IMR-90 (cell line): ENCODE data around the gene PPM1M. TPM values are rescaled to one million over a fixed set of nuclear protein-coding genes. Genes with fewer than 3 reads are reported as not detected.

Experiments
- ATAC-seq: fragments of 200-7000 bp; cut with Tn5 transposase; 2 replicates; pipeline ENCODE4 v1.9.1; 2020; ENCODE audit warnings: low read depth, mild to moderate bottlenecking, moderate library complexity
- BruUV-seq: library from RNA; stranded (reverse); fragments of 400-500 nt; replicated peaks from 2 replicates; lab custom pipeline; 2021; lab: Mats Ljungman, UMichigan
- CTCF ChIA-PET: fragments of 300-600 bp; formaldehyde crosslinking; extraction: SDS; loops from one replicate; lab custom pipeline; 2021; ENCODE audit warnings: antibody characterized with exemption; lab: Yijun Ruan, JAX
- POLR2A ChIA-PET: fragments of 300-600 bp; sonication (Branson Sonifier 250); formaldehyde crosslinking; loops from one replicate; lab custom pipeline; 2022; ENCODE audit warnings: antibody characterized with exemption; ENCODE audit not compliant: unreplicated experiment; lab: Charles Lee
- DNase-seq: peaks from one replicate; pipeline ENCODE4 v3.0.0; 2013
- H2AFZ ChIP-seq: replicated peaks from 2 replicates; pipeline ENCODE3; 2013; ENCODE audit warnings: low read length, mild to moderate bottlenecking; ENCODE audit not compliant: poor library complexity
- H2AK5ac ChIP-seq: 2 replicates; pipeline ENCODE4 v1.6.1; 2013; ENCODE audit warnings: low read depth, low read length, inconsistent platforms
- H2AK9ac ChIP-seq: replicated peaks from 2 replicates; pipeline ENCODE3; 2013; ENCODE audit warnings: mild to moderate bottlenecking, low read depth, low read length, moderate library complexity; ENCODE audit not compliant: poor library complexity
- H2BK120ac ChIP-seq: 2 replicates; pipeline ENCODE4 v1.6.1; 2013; ENCODE audit warnings: low read depth, low read length, inconsistent platforms
- H2BK15ac ChIP-seq: 3 replicates; pipeline ENCODE4 v1.6.1; 2013; ENCODE audit warnings: low read depth, low read length, inconsistent platforms
- H2BK20ac ChIP-seq: 2 replicates; pipeline ENCODE4 v1.6.1; 2013; ENCODE audit warnings: low read depth, mild to moderate bottlenecking, inconsistent platforms, low read length, moderate library complexity
- H2BK5ac ChIP-seq: 2 replicates; pipeline ENCODE4 v1.6.1; 2013; ENCODE audit warnings: mild to moderate bottlenecking, low read depth, low read length, inconsistent platforms; ENCODE audit not compliant: poor library complexity, severe bottlenecking
- H3K14ac ChIP-seq: replicated peaks from 2 replicates; pipeline ENCODE4 v1.6.1; 2013; ENCODE audit warnings: low read depth, low read length, inconsistent platforms
- H3K18ac ChIP-seq: 2 replicates; pipeline ENCODE4 v1.6.1; 2013; ENCODE audit warnings: low read depth, low read length, control low read depth
- H3K23ac ChIP-seq: 2 replicates; pipeline ENCODE4 v1.6.1; 2013; ENCODE audit warnings: low read depth, low read length, inconsistent platforms
- H3K27ac ChIP-seq: 2 replicates; pipeline ENCODE4 v1.5.1; 2013; ENCODE audit warnings: mild to moderate bottlenecking, control low read depth, low read length; ENCODE audit not compliant: insufficient read depth
- H3K27me3 ChIP-seq: 2 replicates; pipeline ENCODE4 v1.6.1; 2013; ENCODE audit warnings: low read length; ENCODE audit not compliant: control insufficient read depth, insufficient read depth
- H3K36me3 ChIP-seq: 2 replicates; pipeline ENCODE4 v1.6.1; 2013; ENCODE audit warnings: low read length, mixed read lengths; ENCODE audit not compliant: control insufficient read depth, insufficient read depth
- H3K4ac ChIP-seq: 2 replicates; pipeline ENCODE4 v1.6.1; 2013; ENCODE audit warnings: low read depth, low read length, inconsistent platforms
- H3K4me1 ChIP-seq: 2 replicates; pipeline ENCODE4 v1.6.1; 2013; ENCODE audit warnings: low read length, mixed read lengths; ENCODE audit not compliant: control insufficient read depth, insufficient read depth
- H3K4me2 ChIP-seq: 2 replicates; pipeline ENCODE4 v1.6.1; 2013; ENCODE audit warnings: low read depth, mild to moderate bottlenecking, control low read depth, low read length, moderate library complexity
- H3K4me3 ChIP-seq: 2 replicates; pipeline ENCODE4 v1.5.1; 2013; ENCODE audit warnings: low read depth, mild to moderate bottlenecking, control low read depth, low read length, moderate library complexity; ENCODE audit not compliant: insufficient read depth
- H3K56ac ChIP-seq: 2 replicates; pipeline ENCODE4 v1.6.1; 2013; ENCODE audit warnings: low read length, inconsistent platforms; ENCODE audit not compliant: insufficient read depth; ENCODE audit errors: extremely low read depth
- H3K79me1 ChIP-seq, 2 experiments: 2 replicates each; pipeline ENCODE4 v1.6.1; 2013; ENCODE audit warnings: low read length in 2 of 2, inconsistent platforms in 1 of 2, low read depth in 1 of 2
- H3K9ac ChIP-seq: 2 replicates; pipeline ENCODE4 v1.6.1; 2013; ENCODE audit warnings: low read depth, low read length, control low read depth
- H3K9me1 ChIP-seq: 2 replicates; pipeline ENCODE4 v1.6.1; 2013; ENCODE audit warnings: low read length, inconsistent platforms; ENCODE audit not compliant: insufficient read depth
- H3K9me3 ChIP-seq: 2 replicates; pipeline ENCODE4 v1.6.1; 2013; ENCODE audit warnings: low read length; ENCODE audit not compliant: control insufficient read depth, insufficient read depth
- H4K20me1 ChIP-seq: 2 replicates; pipeline ENCODE4 v1.6.1; 2013; ENCODE audit warnings: low read length, inconsistent platforms; ENCODE audit not compliant: insufficient read depth
- H4K5ac ChIP-seq: 2 replicates; pipeline ENCODE4 v1.6.1; 2013; ENCODE audit warnings: mild to moderate bottlenecking, low read depth, low read length, control low read depth
- H4K8ac ChIP-seq, 2 experiments: 2 replicates each; pipeline ENCODE4 v1.6.1; 2013; ENCODE audit warnings: low read depth in 2 of 2, low read length in 2 of 2, control low read depth in 1 of 2, inconsistent platforms in 1 of 2
- H4K91ac ChIP-seq: 2 replicates; pipeline ENCODE4 v1.6.1; 2013; ENCODE audit warnings: low read depth, low read length, inconsistent platforms; ENCODE audit not compliant: insufficient read depth
- CHD1 ChIP-seq: IDR thresholded peaks from 2 replicates; pipeline ENCODE4 v1.6.1; 2012; ENCODE audit warnings: low read depth, low read length, improper control_type of control experiment
- ELK1 ChIP-seq: fragments of 150-350 bp; IDR thresholded peaks from 2 replicates; pipeline ENCODE4 v1.6.1; 2016; ENCODE audit warnings: low read depth, mild to moderate bottlenecking, low read length, moderate library complexity, borderline replicate concordance
- MAZ ChIP-seq: IDR thresholded peaks from 2 replicates; pipeline ENCODE4 v1.6.1; 2012; ENCODE audit warnings: low read depth, mild to moderate bottlenecking, low read length, improper control_type of control experiment, moderate library complexity, borderline replicate concordance
- NFE2L2 ChIP-seq: fragments of 150-350 bp; IDR thresholded peaks from 2 replicates; pipeline ENCODE4 v1.6.1; 2016; ENCODE audit warnings: low read depth, mild to moderate bottlenecking, low read length
- POLR2A ChIP-seq: IDR thresholded peaks from 2 replicates; pipeline ENCODE4 v1.6.1; 2012; ENCODE audit warnings: mild to moderate bottlenecking, low read depth, low read length
- RAD21 ChIP-seq: IDR thresholded peaks from 2 replicates; pipeline ENCODE4 v1.6.1; 2012; ENCODE audit warnings: low read length, improper control_type of control experiment
- SMC3 ChIP-seq: fragments of 150-350 bp; IDR thresholded peaks from 2 replicates; pipeline ENCODE4 v1.6.1; 2016; ENCODE audit warnings: low read depth, mild to moderate bottlenecking, antibody characterized with exemption, low read length, moderate library complexity
- WGBS, 2 experiments: methylation state at CpG; one replicate each; pipeline versions ENCODE4 v1.1.5 to v1.1.7; 2013; ENCODE audit warnings: missing lambda C conversion rate in 2 of 2; ENCODE audit not compliant: insufficient read length in 1 of 2; ENCODE audit errors: extremely low coverage in 2 of 2; 5-methylcytosine and 5-hydroxymethylcytosine counted together
- dilution Hi-C: fragments of 300-500 bp; cut with HindIII; formaldehyde crosslinking; loops from one replicate; pipeline ENCODE4 v1.14.3; 2018; ENCODE audit warnings: low sequenced_read_pairs; ENCODE audit not compliant: unreplicated experiment
- in situ Hi-C: fragments of 300-500 bp; cut with MboI; formaldehyde crosslinking; loops from 3 replicates; pipeline ENCODE4 v1.14.3; 2019; ENCODE audit warnings: low sequenced_read_pairs, inconsistent platforms, mixed read lengths
- intact Hi-C: fragments of 100-400 bp; cut with micrococcal nuclease; formaldehyde crosslinking; loops from 2 replicates; pipeline ENCODE4 v1.10.0; 2022
- polyA plus RNA-seq, 3 experiments: library from polyadenylated mRNA; depleted of rRNA; stranded (reverse); fragments of >200 nt; gene quantifications; 2 replicates each; pipeline ENCODE4 v1.2.3, GENCODE V29; 2012; ENCODE audit warnings: low replicate concordance in 1 of 3
- total RNA-seq: library from RNA; depleted of rRNA; stranded (reverse); fragments of >200 nt; gene quantifications from 2 replicates; pipeline ENCODE4 v1.2.3, GENCODE V29; 2012
- TF ChIP-seq, protein P1 (sequence below): fragments of 150-350 bp; IDR thresholded peaks from 2 replicates; pipeline ENCODE4 v1.6.1; 2017; ENCODE audit warnings: mild to moderate bottlenecking, antibody characterized with exemption, low read length, low read depth
- TF ChIP-seq, protein P2 (sequence below): conservative IDR thresholded peaks from 2 replicates; pipeline ENCODE4 v1.5.1; 2012; ENCODE audit warnings: mild to moderate bottlenecking, low read depth, low read length, improper control_type of control experiment

Gene PPM1M
- total and polyA plus RNA-seq, 2 of the 4 experiments (the other 2 are of a cell fraction), result 12.2 to 18.1 TPM

DNA sequence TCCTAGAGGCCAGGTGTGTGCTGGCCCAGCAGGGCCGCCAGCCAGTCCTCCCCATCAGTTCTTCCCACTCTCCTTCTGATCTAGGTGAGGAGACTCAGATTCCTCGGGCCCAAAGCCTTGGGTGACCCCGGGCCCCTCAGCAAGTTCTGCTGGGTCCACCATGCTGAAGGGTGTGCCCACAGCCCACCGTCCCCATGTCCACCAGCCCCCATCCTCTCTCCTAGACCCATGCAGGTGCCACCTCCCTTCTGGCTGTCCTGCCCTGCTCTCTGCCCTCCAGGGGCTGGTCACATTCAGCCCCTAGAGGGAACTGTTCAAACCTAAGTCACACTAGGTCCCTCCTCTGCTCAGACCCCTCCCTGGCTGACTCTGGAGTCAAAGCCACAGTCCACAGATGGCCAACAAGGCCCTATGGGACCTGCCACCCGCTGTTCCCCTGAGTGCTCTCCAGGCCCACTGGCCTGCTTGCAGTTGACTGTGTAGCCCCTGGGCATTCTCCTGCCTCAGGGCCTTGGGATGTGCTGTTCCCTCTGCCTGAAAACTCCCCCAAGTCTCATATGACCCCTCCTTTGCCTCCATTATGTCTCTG is 19.2 kb upstream of the PPM1M start:
- Histone ChIP-seq H3K9me3 (no peaks in the 10 kb centered on the region), H2BK120ac (no peak overlapping the region), H3K27ac (no peak overlapping the region), H3K36me3 (peaks cover 33% of the 10 kb centered on the region), H3K56ac (no peak overlapping the region), H3K9ac (no peak overlapping the region), H3K14ac (no peak overlapping the region), H4K20me1 (peaks cover 10% of the 10 kb centered on the region), H3K4ac (no peak overlapping the region), H4K91ac (no peak overlapping the region), H3K79me1 (peaks cover 2 to 12% of the 10 kb centered on the region in 2 experiments; a peak in 3 of 4 replicates), H3K27me3 (no peaks in the 10 kb centered on the region), H2AFZ (no peak overlapping the region), H3K9me1 (no peaks in the 10 kb centered on the region), H3K4me3 (no peak overlapping the region), H3K4me1 (no peaks in the 10 kb centered on the region), H3K18ac (no peak overlapping the region), H3K4me2 (no peak overlapping the region), H2BK5ac (no peak overlapping the region), H2BK20ac (no peak overlapping the region), H2BK15ac (no peak overlapping the region), H2AK5ac (no peak overlapping the region), H4K5ac (no peak overlapping the region), H3K23ac (no peak overlapping the region), H4K8ac (no peak overlapping the region), H2AK9ac (no peak overlapping the region)
- ChIA-PET POLR2A (no interaction called here), CTCF (interaction anchor here (1.3 kb wide), 1 partner anchor 11 kb away, joined by 4 read pairs; no protein-coding TSS in a partner anchor)
- 97% methylated on average over 4 of the region's 5 CpGs; no CpG with 5 or more reads in 1 of the 2 experiments for WGBS, 2 experiments
- intact Hi-C loops, result no loop called here
- ATAC-seq (no peak), DNase-seq (no peak)
- TF ChIP-seq, protein P1, sequence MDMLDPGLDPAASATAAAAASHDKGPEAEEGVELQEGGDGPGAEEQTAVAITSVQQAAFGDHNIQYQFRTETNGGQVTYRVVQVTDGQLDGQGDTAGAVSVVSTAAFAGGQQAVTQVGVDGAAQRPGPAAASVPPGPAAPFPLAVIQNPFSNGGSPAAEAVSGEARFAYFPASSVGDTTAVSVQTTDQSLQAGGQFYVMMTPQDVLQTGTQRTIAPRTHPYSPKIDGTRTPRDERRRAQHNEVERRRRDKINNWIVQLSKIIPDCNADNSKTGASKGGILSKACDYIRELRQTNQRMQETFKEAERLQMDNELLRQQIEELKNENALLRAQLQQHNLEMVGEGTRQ, result no peak
- TF ChIP-seq MAZ, result no peak
- TF ChIP-seq RAD21, result no peak
- TF ChIP-seq POLR2A, result no peak
- no peak for TF ChIP-seq ELK1
- TF ChIP-seq, protein P2, sequence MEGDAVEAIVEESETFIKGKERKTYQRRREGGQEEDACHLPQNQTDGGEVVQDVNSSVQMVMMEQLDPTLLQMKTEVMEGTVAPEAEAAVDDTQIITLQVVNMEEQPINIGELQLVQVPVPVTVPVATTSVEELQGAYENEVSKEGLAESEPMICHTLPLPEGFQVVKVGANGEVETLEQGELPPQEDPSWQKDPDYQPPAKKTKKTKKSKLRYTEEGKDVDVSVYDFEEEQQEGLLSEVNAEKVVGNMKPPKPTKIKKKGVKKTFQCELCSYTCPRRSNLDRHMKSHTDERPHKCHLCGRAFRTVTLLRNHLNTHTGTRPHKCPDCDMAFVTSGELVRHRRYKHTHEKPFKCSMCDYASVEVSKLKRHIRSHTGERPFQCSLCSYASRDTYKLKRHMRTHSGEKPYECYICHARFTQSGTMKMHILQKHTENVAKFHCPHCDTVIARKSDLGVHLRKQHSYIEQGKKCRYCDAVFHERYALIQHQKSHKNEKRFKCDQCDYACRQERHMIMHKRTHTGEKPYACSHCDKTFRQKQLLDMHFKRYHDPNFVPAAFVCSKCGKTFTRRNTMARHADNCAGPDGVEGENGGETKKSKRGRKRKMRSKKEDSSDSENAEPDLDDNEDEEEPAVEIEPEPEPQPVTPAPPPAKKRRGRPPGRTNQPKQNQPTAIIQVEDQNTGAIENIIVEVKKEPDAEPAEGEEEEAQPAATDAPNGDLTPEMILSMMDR, result no peak
- no peak for TF ChIP-seq NFE2L2
- TF ChIP-seq CHD1, result no peak
- no peak for TF ChIP-seq SMC3
- dilution Hi-C loops, result no loop called here
- no TSS peak for BruUV-seq
- in situ Hi-C loops, result no loop called here
